Fibroblast of gingiva (primary cell): Measurements from ENCODE around the gene HSPH1.
A peak's percentile ranks its signal among the peaks of the same experiment; 100 is the strongest.
"Not testable (repeated sequence)": the region's sequence is repeated elsewhere in the genome, so short reads cannot be mapped to it uniquely, and the experiment has no call there.

Experiments
- DNase-seq: peaks from one replicate; pipeline ENCODE4 v3.0.0-alpha.2; 2011; ENCODE audit warnings: low read depth

The HSPH1 gene

DNA sequence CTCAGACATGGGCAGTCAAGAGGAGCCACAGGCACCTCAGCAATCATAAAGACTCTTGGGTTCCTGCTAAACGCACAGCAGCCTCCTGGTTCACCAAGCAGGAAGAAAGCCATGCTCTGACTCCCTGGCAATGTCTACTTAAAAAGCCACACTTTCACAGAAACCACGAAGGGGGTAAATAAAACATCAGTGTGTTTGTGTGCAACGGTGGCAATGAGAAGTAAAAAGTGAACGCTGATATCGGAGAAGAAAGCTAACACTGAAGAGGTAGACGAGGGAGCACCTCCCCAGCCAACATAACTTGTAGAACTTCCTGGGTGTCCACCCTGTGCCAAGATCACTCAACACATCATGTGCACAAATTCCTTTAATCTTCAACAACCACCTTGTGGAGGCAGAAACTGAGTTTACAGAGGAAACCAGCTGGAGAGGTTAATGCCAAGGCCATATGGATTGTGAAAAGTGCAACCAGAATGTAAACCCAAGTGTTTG, 30.2 kb downstream of the HSPH1 start:
- no peak for DNase-seq

DNA sequence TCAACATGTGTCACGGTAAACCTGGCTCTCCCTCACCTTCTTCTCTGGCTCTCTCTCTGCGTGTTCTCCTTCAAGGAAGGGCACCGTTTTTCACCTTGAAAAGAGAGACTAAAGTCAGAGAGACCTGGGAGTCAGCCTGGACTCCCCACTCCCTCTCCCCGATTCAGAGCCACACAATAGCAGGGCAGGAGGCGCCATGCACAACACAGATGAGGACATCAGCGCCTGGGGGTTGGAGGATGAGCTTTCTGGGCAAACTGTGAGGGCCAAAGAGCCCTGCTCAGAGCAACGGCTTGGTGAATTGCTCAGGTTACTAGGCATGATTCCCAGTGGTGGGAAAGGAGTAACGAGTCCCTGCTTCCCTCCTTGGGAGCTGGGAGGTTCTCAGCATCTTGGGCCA, 32.3 kb downstream of the HSPH1 start:
- no peak for DNase-seq

GRCh38 chr13:31124204-31124603, 37.5 kb downstream of the HSPH1 start:
- DNase-seq: no peak

- DNase-seq: no peak
Measured at GRCh38 chr13:31122544-31123260, 39.0 kb downstream of the HSPH1 start.

DNA sequence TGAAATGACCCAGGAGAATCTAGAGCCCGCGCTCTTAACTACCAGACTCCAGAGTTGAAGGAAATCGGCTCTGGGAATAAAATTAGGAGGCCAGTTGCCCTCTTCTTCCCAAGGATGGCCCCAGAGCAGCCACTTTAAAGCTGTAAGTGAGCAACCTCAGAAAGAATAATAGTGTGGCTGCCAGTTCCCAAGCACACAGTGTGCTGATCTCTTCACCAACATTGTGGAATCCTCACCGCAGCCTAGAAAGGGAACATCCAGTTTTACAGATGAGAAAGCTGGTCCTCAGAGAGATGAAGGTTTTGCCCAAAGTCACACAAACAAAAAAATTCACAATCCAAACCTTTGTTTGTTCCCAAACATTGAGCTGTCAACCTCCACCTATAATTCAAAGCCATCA, 39.6 kb downstream of the HSPH1 start:
- DNase-seq: no peak

DNA sequence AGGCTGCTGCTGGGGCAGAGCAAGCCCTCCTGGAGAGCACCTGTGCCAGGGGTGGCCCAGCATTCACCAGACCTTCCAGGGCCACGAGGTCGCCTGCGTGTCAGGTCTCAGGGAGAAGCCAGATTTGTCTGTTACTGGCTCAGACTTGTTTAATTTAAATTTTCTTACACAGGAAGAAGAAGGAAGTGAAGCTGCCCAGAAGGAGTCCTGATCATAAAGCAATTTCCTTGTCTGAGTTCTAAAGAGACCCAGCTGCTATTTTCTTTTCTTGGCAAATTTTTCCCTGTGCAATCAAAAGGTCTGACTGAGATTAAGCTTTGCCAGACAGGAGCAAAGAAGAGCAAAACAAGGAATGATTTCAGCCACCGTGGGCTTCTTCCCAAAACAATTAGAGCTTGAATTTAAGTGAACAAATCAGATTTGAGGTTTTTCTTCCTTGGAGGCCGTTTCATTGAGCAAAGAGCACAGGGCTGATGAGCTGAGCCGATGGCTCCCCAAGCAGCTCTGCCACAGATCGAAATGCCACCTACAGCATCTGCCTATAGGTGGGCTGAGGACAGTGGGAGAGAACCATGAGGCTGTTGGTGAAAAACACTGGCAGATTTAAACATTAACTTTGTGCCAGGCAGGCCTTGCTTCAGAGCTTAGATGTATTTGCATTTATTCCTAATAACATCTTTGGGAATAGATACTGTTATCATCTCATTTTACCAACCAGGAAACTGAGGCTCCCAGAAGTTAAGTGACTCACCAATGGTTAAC, 40.1 kb downstream of the HSPH1 start:
- DNase-seq: no peak

GRCh38 chr13:31119966-31120700, 41.6 kb downstream of the HSPH1 start:
- DNase-seq: peak; percentile 45

DNA sequence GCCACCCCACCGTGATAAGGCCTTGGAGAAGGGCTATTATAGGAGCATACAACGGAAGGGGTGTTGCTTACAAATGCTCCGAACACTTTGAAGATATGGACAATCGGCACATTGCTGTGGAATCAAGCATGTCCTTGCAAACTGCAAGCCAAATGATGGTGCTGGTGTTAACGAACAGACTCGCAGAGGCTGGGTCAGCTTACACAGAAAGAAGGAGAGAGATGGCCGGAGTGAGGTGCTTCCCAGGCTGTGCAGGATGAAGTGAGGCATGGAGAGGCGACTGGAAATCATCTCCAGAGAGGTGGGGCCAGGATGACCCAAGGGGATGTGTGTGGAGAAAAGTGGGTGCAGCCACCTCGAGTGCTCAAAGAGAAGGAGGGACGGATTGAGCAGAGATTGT, 42.2 kb downstream of the HSPH1 start:
- no peak for DNase-seq

- DNase-seq: no peak
Measured at GRCh38 chr13:31116224-31116623, 45.5 kb downstream of the HSPH1 start.

DNA sequence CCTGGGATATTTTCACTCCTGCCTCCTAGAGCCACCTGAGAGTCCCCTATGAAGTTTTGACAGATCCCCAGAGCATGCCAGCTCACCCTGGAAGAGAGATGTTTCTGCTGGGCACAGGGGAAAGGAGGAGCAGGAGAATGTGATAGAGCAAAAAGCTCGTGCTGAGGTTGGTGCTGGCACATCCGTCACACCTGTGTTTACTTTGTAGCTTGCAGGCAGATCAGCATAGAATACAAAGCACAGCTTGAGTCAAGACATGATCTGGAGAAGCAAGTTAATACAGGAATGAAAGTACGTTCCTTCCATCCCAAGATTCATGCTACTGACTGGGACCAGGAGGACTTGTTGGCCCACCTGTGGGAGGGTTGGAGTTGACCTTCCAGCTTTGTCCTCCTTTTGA, 46.1 kb downstream of the HSPH1 start:
- no peak for DNase-seq

DNA sequence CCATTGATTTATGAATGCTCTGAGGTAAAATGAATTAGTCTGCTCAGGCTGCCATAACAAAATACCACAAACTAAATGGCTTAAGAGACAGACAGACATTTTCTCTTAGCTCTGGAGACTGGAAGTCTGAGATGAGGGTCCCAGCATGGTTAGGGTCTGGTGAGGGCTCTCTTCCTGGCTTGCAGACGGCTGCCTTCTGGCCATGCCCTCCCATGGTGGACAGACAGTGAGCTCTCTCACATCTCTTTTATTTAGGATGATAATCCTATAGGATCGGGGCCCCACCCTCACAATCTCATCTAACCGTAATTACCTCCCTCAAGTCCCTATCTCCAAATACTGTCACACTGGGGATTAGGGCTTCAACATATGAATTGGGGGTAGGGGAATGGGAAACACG, 47.1 kb downstream of the HSPH1 start:
- no peak for DNase-seq

DNA sequence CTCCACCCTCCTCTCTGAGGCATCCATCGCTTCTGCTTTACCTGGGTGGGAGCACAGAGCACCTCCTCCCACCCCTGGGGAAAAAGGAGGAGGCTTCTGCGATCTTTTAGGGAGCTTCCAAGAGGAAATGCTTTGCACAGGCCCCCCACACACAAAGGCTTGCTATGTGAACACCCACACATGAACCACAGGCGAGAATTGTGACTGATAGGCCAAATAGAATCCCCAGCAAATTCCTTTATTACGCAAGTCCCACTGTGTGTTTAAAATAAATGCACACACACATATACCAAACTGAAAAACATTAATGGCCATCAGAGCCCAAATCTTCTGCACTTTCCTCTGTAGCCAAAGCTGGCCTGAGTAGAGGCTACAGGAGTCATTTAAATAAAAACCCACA, 50.6 kb downstream of the HSPH1 start:
- no peak for DNase-seq

DNA sequence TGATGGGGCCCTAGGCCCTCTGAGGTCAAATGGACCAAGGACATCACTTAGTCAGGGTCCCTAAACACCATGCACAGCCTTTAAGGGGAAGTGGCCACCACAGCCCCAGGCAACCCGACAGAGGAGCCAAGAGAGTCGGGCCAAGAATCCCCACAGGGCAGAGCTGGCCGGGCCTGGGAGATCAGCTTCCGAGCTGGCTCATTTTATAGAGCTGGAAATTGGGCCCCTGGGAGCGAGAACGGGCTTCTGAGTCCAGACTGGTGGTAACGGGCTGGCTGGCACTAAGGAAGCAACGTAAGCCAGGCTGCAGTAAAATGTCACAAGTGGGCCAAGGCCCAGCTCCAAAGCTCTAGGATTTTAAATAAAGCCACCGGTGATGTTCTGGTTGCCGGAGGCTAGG, 51.1 kb downstream of the HSPH1 start:
- peak; percentile 9 for DNase-seq

GRCh38 chr13:31110169-31110568, 51.5 kb downstream of the HSPH1 start:
- DNase-seq: no peak

DNA sequence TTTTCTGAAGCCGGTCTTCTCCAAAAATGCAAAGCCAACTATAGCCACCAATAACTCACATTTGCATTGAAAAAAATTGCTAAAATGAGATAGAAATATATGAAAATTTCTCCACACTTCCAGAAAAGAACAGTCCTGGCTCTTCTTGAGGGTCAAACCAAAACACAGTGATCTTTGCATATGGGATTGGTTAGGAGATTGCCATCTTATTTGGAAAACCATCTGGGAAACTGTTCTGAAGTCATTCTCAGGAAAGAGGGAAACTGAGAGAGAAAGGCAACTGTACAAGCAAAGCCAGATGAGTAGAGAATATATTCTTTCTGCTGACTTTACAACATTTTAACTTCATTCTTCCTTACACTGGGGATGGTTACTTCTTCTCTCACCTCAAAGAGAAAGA, 54.6 kb downstream of the HSPH1 start:
- no peak for DNase-seq

GRCh38 chr13:31105856-31106255, 55.8 kb downstream of the HSPH1 start:
- DNase-seq: no peak

GRCh38 chr13:31105020-31105795, 56.5 kb downstream of the HSPH1 start:
- no peak for DNase-seq

DNA sequence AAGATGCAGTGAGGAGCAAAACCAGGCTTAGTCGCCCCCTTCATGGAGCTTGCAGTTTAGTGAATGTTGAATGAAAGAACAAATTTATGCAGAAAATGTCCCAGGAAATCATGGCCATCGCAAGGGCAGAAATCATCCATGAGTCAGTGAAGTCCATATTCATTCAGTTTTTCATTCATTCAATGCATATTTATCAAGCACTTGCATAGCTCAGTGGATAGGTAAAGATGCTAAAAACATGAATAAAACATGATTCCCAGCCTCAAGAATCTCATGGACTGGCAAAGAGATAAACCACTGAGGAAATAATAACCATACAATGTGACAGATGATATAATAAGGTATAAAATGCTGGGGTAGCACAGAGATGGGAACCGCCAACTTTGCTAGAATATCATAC, 58.8 kb downstream of the HSPH1 start:
- DNase-seq: no peak

GRCh38 chr13:31101472-31102170, 60.1 kb downstream of the HSPH1 start:
- DNase-seq: no peak

GRCh38 chr13:31100721-31101120, 61.0 kb downstream of the HSPH1 start:
- no peak for DNase-seq

DNA sequence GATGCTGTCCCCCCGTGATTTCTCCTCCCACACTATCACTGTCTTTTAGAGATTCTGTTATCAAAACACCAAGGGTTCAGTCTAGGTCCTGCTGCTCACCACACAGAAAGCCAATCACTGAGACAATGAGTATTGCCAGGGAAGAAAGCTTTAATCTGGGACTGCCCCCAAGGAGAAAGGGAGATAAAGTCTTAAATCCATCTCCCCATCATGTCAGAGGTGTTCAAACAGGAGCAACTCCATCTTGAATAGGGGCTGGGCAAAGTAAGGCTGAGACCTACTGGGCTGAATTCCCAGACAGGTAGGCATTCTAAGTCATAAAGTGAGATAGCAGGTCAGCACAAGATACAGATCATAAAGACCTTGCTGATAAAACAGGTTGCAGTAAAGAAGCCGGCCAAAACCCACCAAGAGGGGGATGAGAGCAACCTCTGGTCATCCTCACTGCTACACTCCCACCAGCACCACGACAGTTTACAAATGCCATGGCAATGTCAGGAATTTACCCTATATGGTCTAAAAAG, 63.7 kb downstream of the HSPH1 start:
- DNase-seq: not testable (repeated sequence)
